NCI-H1092 (cell line): ENCODE measurements around the gene POLR3B.
"Not testable (repeated sequence)": the region's sequence is repeated elsewhere in the genome, so short reads cannot be mapped to it uniquely, and the experiment has no call there.

Source experiments
- DNase-seq: peaks from one replicate; lab custom pipeline; 2025; lab: John Stamatoyannopoulos, UW

Gene POLR3B

DNA sequence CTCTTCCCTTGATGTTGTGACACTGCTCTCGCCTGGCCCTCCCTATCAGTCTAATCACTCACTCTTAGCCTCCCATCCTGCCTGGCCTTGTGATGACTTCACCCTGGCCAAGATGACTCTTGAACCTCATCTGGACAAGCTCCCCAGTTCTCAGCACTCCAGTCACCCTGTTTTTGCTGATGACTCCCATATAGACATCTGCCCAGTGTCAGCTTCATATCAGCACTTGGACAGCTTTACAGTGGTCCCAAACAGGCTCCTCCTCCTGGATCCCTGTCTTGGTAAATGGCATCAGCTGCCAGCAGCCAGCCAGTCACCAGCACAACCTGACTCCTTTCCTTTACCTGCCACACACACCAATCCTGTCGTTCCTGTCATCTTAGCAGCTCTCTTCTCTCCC is 104.2 kb downstream of the POLR3B start:
- no peak for DNase-seq

DNA sequence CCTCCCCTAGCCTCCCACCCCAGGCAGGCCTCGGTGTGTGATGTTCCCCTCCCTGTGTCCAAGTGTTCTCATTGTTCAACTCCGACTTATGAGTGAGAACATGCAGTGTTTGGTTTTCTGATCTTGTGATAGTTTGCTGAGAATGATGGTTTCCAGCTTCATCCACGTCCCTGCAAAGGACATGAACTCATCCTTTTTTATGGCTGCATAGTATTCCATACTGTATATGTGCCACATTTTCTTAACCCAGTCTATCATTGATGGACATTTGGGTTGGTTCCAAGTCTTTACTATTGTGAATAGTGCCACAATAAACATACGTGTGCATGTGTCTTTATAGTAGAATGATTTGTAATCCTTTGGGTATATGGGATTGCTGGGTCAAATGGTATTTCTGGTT is 108.1 kb downstream of the POLR3B start:
- not testable (repeated sequence) for DNase-seq

DNA sequence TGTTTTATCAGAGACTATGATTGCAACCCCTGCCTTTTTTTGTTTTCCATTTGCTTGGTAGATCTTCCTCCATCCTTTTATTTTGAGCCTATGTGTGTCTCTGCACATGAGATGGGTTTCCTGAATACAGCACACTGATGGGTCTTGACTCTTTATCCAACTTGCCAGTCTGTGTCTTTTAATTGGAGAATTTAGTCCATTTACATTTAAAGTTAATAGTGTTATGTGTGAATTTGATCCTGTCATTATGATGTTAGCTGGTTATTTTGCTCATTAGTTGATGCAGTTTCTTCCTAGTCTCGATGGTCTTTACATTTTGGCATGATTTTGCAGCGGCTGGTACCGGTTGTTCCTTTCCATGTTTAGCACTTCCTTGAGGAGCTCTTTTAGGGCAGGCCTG is 118.1 kb downstream of the POLR3B start:
- DNase-seq = not testable (repeated sequence)

DNA sequence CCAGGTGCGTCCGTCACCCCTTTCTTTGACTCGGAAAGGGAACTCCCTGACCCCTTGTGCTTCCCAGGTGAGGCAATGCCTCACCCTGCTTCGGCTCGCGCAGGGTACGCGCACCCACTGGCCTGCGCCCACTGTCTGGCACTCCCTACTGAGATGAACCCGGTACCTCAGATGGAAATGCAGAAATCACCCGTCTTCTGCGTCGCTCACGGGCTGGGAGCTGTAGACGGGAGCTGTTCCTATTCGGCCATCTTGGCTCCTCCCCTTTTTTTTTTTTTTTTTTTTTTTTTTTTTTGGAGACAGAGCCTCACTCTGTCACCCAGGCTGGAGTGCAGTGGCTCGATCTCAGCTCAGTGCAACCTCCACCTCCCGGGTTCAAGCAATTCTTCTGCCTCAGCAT is 120.1 kb downstream of the POLR3B start:
- not testable (repeated sequence) for DNase-seq

DNA sequence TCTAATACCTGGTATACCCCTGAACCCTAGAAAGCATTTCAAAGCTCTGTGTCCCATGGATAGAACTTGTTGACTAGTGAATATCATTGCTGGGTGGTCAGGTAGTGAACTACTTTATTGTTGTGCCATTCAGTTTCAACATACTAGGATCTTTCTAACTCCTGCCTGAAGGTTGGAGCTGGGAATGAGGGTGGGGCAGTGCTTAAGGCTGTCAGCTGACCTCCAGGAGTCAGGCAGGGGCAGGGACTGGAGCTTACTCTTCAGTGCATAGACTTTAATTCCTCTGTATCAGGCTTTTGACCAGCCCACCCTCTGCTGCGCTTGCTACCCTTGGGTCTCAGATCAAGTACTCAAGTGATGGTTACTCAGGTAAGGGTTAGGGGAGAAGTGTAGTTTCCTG is 122.7 kb downstream of the POLR3B start:
- DNase-seq = no peak

DNA sequence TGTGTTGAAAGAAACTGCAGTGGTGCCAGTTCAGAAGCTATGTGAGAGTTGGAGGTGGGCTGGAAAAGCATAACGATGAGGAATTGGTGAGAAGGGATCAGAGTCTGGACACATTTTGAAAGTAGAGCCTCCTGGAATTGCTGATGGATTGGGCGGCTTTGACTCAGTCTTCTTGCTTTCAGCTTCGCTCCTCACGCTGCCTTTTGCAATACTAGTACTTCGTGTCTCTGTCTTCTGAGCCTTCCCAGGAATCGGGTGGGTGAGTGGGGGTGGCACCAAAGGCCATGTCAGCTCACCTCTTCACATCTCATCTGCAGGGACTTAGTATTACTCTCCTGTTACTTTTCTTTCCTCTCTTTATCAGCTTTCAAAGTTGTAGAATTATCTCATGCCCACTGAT is 123.7 kb downstream of the POLR3B start:
- DNase-seq = no peak

DNA sequence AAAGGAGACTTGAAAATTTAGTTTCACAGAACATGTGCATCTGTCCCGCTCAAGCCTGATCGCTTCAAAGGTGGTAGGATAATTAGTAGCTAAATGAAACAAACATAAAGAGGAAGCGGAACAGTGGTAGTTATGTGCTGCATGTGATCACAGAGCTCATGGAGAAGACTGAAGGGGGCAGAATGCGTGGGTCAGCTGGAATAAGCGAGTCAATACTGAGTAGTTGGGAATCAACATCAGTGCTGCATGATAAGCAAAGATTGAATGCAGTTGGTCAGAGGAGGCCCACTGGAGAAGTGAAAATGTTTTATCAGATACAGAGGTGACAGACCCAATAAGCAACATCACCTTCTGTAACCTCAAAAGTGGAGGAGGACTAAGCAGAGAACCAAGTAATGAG is 130.1 kb downstream of the POLR3B start:
- no peak for DNase-seq

DNA sequence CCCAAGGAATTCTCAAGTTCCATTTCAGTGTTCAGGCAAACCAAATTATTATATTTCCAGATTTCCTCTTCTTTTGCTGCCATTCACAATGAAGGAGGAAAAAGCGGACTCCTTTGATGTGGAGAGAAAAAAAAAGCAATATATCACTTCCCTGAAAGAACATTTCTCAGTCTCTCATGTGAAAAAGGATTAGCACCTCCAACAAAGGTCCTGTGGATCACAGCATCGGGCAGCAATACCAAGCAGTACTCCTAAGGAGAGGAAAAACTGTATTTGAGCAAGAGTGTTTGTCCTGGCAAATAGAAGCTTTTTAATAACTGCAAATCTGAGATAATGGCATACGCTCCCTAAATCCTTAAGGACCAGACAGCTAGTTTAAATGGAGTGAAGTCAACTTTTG is 131.3 kb downstream of the POLR3B start:
- no peak for DNase-seq

DNA sequence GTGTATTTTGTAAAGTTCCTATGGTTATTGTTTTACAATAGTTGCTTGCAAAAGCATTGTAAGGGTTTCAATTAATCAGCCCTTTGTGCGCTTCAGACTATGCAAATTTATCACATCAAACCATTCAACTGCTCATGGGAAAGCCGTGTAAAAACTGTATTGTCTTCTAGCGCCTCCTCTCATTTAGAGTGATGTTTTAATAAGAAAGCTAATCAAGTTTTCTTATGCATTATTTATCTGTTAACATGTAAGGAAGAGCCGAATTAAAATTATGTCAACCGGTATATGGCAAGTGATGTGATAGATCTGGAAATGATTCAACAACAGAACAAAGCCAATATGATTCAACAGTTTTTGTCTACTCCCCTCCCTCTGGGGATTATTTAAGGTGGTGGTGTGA is 132.7 kb downstream of the POLR3B start:
- no peak for DNase-seq

DNA sequence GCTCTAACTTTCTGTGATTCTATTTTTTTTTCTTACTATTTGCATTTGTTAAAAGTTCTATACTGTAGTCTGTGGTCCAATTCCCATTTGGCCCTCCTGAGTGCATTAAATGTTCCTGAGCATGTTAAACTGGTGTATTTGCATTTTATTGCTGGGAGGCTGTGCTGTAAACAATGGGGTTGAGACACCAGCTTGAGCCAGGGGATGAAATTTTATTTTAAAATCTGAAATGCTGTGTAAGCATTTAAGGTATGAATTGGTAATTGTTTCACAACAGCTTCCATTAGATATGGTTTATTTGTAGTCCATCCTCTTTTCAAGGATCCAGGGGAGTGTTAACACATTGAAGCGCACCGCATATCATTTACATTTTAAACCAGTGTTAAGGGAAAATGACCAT is 135.3 kb downstream of the POLR3B start:
- no peak for DNase-seq

DNA sequence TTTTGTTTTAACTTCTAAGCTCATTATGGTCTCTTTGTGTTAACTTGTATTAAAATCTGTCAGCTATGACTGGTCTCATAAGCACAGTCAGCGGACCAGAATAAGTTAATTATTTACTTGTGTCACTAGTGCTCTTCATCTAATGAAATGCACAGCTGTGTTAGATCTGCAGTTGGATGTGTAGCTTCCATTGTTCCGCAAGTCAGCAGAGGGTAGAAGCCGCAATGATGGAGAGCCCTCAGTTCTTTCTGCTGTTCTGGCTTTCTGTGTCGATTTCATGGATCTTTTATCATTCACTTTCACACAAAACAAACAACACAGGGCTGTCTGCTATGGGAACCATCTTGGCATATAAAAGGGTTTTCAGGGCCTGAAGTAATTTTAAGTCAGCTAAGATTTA is 136.0 kb downstream of the POLR3B start:
- no peak for DNase-seq

DNA sequence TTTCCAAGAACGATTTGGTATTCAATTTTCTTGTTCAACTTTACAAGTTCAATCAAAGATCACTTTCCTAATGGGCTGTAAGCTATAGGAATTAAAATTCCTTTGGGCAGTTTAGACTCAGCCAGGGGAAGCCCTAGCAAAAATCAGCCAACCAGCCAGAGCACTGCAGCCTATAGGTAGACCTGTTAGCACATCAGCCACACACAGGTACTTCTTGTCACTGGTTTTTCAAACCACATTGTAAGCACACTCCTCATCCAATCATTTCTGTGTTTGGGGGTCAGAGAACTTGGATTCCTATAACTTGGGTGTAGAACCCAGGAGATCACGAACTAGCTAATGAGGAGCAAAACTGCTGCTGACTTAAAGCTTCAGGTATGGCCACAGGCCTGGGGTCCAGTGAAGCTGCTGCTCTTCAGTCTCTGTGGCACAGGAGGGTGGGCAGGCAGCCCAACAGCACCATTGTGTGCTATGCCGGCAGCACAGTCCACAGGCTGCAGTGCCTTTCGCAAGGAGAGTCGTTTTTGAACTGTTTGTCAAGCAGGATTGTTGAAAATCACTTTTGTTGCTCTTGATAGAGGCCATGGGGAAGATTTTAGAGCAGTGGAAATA is 137.9 kb downstream of the POLR3B start:
- DNase-seq = no peak

DNA sequence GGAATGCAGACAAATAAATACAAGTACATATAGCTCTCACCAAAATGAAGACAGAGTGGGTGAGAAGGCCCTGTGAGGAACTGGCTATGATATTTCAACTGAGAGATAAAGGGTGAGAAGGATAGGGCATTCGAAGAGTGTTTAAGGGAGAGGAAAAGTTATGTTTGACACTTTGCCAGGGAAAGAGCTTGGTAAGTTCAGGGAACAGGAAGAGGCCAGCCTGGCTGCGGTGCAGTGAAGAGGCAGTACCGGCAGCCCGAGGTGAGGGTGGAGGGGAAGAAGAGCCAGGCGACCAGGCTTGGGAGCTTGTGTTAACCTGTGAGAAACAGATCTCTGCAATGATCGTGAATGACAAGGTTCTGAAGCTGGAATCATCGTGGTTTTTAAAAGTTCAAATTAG is 140.5 kb downstream of the POLR3B start:
- no peak for DNase-seq

DNA sequence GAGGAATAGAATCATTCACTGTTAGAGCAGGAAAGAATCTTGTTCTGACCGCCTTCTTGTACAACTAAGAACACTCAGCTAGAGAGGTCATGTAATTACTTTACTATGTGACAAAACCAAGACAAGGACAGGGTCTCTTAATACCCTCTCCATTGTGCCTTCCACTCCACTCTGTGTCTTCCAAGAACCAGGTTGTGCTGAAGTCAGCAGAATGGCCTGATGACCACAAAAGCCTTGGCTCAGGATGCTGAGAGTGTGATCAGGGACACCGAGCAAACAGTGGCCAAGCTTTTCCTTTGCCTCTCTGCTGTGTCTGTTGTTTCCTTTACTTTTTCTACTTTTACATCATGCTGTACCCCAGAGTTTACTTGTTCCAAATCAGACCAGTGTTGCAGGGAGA is 142.1 kb downstream of the POLR3B start:
- DNase-seq = no peak

DNA sequence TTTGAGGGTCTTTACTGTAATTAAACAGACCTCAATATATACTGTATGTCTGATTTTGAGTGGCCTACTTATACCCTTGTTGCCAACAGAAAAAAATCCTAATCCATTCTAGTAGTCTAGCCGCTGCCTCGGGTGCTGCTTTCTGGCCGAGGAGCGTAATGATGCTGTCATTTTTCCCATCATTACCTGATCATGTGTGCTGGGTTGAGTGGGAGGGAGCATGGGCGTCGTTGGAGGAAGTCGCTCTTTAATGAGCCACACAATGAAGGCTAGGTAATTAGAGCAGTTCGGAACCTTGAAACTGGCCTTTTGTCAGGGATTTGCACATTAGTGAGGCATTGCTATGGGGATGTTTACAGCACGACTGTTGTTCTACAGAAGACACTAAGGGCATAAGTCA is 149.1 kb downstream of the POLR3B start:
- DNase-seq = no peak

DNA sequence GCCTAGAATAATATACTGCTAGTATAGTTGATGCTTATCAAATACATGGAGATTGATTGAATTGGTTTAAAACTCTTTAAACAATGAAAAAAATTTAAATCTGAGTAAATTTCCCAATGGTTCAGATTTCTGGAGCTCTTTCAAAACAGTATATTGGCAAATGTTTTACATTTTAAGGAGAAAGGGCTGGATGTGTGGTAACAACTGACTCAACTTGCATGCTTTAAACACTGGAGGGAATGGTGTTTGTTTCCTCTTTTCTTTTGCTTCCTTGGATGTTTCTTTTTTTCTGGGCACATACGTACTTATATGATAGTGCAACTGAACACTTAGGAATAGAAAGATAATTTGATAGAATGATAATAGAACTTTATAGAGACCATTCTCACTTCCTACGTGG is 151.4 kb downstream of the POLR3B start:
- DNase-seq = no peak

DNA sequence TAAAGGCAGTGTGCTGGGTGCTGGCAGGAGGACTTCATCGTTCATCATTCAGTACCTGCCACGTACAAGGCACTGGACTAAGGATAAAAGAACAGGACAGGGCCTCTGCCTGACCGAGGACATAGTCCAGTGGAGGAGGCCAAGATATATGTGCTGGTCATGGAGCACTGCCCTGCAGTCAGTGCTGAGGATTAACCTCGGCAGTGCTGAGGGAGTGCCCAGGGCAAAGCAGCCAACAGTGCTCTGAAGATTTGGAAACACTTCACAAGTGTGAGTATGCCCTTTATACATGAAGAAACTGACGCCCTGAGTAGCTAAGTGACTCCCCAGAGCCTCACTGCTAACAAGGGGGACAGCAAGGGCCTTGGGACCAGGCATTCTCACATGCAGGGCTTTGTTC is 153.8 kb downstream of the POLR3B start:
- no peak for DNase-seq

DNA sequence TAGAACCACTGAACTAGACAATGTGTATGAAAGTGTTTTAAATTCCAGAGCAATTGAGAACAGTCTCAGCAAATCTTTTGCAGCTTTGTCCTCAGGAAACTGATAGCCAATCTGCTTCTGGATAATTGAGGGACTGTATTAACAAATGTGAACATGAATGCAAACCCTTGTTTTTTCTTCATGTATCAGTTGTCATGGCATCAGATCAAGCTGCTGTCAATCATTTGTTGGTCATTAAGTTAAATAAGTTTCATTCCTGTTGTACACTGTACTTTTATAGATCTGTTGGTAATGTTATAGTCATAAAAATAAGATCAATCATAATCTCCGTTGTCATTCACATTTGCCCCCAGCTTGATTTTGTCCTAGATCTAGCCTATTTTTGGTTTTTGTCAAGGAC is 159.8 kb downstream of the POLR3B start:
- no peak for DNase-seq

DNA sequence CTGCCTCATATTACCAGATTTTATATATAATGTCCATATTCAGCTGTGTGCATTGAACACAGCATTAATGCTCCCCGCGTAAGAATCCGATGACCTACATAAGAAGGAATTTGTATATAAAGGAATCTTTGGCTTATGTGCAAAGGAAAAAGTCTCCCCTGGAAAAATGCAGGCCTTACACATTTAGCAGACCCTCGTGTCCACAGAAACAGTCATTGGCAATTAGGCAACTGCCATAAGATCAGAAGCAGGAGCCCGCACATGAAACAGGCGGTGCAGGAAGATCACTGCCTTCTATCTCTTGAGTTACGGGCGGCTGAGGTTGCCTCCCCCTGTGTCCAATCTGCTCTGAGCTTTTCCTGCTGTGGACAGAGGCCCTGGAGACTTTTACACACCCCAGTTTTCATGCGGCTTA is 162.1 kb downstream of the POLR3B start:
- no peak for DNase-seq

DNA sequence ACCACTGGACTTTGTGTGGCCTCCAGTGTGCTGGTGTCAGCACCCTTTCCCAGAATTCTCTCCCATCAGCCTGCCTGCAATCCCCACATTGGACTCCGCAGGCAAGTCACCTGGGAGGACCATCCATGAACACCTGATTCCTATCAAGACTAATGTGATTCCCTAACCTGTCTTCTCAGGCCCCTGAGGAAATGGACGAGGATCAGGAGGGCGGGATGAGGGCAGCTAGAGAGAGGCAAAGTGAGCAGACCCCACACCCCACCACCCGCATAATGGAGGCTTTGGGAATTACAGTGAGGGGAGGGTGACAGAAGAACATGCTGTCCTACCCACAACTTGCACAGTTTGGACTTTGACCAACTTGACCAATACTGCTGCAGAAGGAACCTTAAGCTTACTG is 164.4 kb downstream of the POLR3B start:
- DNase-seq = no peak

DNA sequence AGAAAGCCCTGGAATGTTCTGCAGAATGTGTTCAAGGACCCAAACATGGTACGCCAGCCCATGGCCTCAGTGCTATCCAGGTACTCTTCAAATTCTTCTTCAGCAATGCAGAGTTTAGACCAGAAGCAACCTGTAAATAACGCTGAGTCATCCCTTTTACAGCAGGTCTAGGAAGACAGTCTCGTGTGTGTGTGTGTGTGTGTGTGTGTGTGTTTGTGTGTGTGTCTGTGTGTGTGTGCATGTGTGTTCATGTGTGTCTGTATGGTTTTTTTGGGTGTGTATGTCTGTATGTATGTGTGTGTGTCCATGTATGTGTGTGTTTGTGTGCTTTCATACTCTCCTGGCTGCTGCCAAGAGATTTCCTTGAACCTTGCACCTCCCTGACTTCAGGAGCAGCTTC is 165.2 kb downstream of the POLR3B start:
- no peak for DNase-seq

DNA sequence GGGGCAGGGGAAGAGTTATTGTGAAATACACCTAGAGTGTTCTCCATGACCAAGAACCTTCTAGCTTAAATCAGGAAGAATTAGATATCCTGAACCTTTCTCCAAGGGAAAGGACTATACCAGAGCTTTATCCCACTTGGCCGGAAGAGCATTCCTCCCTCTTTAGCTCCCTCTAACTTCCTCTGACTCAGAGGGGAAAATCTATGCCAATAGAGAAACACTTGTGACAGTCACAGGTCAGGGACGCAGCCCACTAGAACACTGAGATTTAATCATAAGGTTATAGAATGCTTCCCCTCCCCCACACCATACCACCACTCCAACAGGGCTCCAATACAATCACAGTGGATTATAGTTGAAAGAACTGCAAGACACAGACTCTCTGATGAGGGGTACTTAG is 169.8 kb downstream of the POLR3B start:
- no peak for DNase-seq

DNA sequence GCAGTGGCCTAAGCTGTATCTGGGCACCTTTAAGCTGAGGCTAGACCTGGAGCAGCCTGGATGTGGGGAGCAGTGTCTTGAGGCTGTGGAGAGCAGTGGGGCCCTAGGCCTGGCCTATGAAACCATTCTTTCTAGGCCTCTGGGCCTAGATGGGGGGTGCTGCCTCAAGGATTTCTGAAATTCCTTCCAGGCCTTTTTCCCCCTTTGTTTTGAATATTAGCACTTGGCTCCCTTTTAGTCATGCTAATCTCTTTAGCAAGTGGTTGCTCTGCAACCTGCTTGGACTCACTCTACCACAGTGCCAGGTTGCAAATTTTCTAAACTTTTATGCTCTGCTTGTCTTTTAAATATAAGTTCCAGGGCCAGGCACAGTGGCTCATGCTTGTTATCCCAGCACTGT is 183.7 kb downstream of the POLR3B start:
- no peak for DNase-seq

DNA sequence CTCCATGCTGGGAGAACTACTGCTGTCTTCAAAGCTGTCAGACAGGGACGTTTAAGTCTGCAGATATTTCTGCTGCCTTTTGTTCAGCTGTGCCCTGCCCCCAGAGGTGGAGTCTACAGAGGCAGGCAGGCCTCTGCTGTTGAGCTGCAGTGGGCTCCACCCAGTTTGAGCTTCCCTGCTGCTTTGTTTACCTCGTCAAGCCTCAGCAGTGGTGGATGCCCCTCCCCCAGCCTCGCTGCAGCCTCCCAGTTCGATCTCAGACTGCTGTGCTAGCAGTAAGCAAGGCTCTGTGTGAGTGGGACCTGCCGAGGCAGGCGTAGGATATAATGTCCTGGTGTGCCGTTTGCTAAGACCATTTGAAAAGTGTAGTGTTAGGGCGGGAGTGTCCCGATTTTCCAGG is 193.9 kb downstream of the POLR3B start:
- DNase-seq = no peak

DNA sequence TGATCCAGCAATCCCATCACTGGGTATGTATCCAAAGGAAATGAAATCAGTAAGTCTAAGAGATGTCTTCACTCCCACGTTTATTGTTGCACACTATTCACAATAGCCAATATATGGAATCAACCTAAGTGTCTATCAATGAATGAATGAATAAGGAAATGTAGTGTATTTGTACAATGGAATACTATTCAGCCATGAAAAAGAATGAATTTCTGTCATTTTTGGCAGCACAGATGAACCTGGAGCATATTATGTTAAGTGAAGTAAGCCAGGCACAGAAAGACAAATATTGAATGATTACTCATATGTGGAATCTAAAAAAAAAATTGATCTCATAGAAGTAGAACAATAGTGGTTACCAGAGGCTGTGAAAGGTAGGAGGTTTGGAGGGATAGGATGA is 194.7 kb downstream of the POLR3B start:
- DNase-seq = no peak
